AG04449 (cell line): ENCODE measurements around the gene NINL.

ENCODE experiments used
- CTCF ChIA-PET: fragments of 350-600 bp; formaldehyde crosslinking; extraction: SDS; loops from one replicate; lab custom pipeline; 2021; ENCODE audit warnings: antibody characterized with exemption; lab: Yijun Ruan, JAX
- POLR2A ChIA-PET: fragments of 400-600, 350-600 bp; formaldehyde crosslinking; extraction: SDS; loops from one replicate; lab custom pipeline; 2020; ENCODE audit warnings: antibody characterized with exemption, inconsistent platforms; lab: Yijun Ruan, JAX
- DNase-seq: peaks from one replicate; pipeline ENCODE4 v3.0.0-alpha.2; 2010; ENCODE audit warnings: low read depth, low spot score
- H3K4me3 ChIP-seq: 2 replicates; pipeline ENCODE4 v1.5.1; 2011; ENCODE audit warnings: low read depth, mild to moderate bottlenecking, control low read depth, low read length
- CTCF ChIP-seq: IDR thresholded peaks from one replicate; pipeline ENCODE4 v1.5.1; 2011; ENCODE audit warnings: mild to moderate bottlenecking, moderate library complexity, low read length, control low read depth, inconsistent platforms; ENCODE audit not compliant: insufficient read depth; ENCODE audit errors: missing control alignments

NINL gene

GRCh38 chr20:25408170-25408547 lies 177.2 kb downstream of the NINL start:
- DNase-seq: no peak
- TF ChIP-seq CTCF: no peak
- ChIA-PET POLR2A (no interaction called here), CTCF (interaction anchor here (1.3 to 4.5 kb wide), 4 partner anchors 9 to 285 kb away, joined by 3 to 30 read pairs (median 6); no protein-coding TSS in a partner anchor)
- H3K4me3 ChIP-seq: peak overlapping the region; percentile 76

- peak within 1 kb of the TSS; percentile 76 for H3K4me3 ChIP-seq
- CTCF ChIA-PET: interaction anchor here (0.8 to 4.5 kb wide), 5 partner anchors 9 to 414 kb away, joined by 3 to 30 read pairs (median 5); partner anchors contain the start of gene PYGB
- POLR2A ChIA-PET: interaction anchor here (0.9 kb wide), 1 partner anchor 17 kb away, joined by 3 read pairs; the partner anchor contains the start of gene ABHD12
- no peak for TF ChIP-seq CTCF
- DNase-seq: no peak
Observed at GRCh38 chr20:25407311-25408169, 177.8 kb downstream of the NINL start, which contains the start of gene GINS1. Gene GINS1, plus strand, starts transcription at chr20:25407673. Its CDS starts 148 bp downstream, at chr20:25407821.
